Keratinocyte (primary cell): ENCODE measurements around the gene ARRDC1. TPM values are rescaled to one million over a fixed set of nuclear protein-coding genes. Genes with fewer than 3 reads are reported as not detected.

Experiments used
- DNase-seq: peaks from one replicate; pipeline ENCODE4 v3.0.0-alpha.2; 2011; ENCODE audit warnings: low read depth, missing footprints, low spot score
- FAIRE-seq: peaks from 2 replicates; lab custom pipeline; 2011; peaks lifted over from hg19 to GRCh38; lab: Jason Lieb, UNC
- H2AFZ ChIP-seq: 2 replicates; pipeline ENCODE4 v1.6.0; 2012; ENCODE audit warnings: low read length, control low read depth, inconsistent platforms; ENCODE audit not compliant: control insufficient read depth
- H3K27ac ChIP-seq: 2 replicates; pipeline ENCODE4 v1.5.1; 2011; ENCODE audit warnings: low read length; ENCODE audit not compliant: control insufficient read depth, insufficient read depth
- H3K27me3 ChIP-seq: 3 replicates; pipeline ENCODE4 v1.6.0; 2011; ENCODE audit warnings: low read length; ENCODE audit not compliant: control insufficient read depth, insufficient read depth; ENCODE audit errors: extremely low read depth
- H3K36me3 ChIP-seq, 2 experiments: 2 replicates in 1 of 2; 3 replicates in 1 of 2; pipeline ENCODE4 v1.5.1; 2011; ENCODE audit warnings: low read length in 2 of 2, mild to moderate bottlenecking in 1 of 2; ENCODE audit not compliant: control insufficient read depth in 2 of 2, insufficient read depth in 2 of 2; ENCODE audit errors: extremely low read depth in 1 of 2
- H3K4me1 ChIP-seq: 3 replicates; pipeline ENCODE4 v1.5.1; 2011; ENCODE audit warnings: low read length; ENCODE audit not compliant: control insufficient read depth, insufficient read depth; ENCODE audit errors: extremely low read depth
- H3K4me2 ChIP-seq: 3 replicates; pipeline ENCODE4 v1.6.0; 2011; ENCODE audit warnings: low read depth, low read length; ENCODE audit not compliant: control insufficient read depth, insufficient read depth; ENCODE audit errors: extremely low read depth
- H3K4me3 ChIP-seq, 3 experiments: fragments of 200-600 bp in 1 of 3; sonication (generic) in 1 of 3; 2 replicates in 2 of 3; 3 replicates in 1 of 3; pipeline ENCODE4 v1.5.1; 2011 to 2016; ENCODE audit warnings: low read length in 3 of 3, mild to moderate bottlenecking in 3 of 3, control low read depth in 2 of 3, inconsistent platforms in 1 of 3, low read depth in 1 of 3, mixed read lengths in 1 of 3, mixed run types in 1 of 3, moderate library complexity in 1 of 3; ENCODE audit not compliant: control insufficient read depth in 2 of 3, insufficient read depth in 2 of 3; ENCODE audit errors: extremely low read depth in 1 of 3
- H3K79me2 ChIP-seq: 2 replicates; pipeline ENCODE4 v1.6.0; 2012; ENCODE audit warnings: low read length; ENCODE audit not compliant: control insufficient read depth, insufficient read depth
- H3K9ac ChIP-seq: 3 replicates; pipeline ENCODE4 v1.6.0; 2011; ENCODE audit warnings: low read length; ENCODE audit not compliant: control insufficient read depth, insufficient read depth; ENCODE audit errors: extremely low read depth
- H3K9me1 ChIP-seq: 3 replicates; pipeline ENCODE4 v1.6.0; 2011; ENCODE audit warnings: low read length; ENCODE audit not compliant: control insufficient read depth, insufficient read depth; ENCODE audit errors: extremely low read depth
- H3K9me3 ChIP-seq: 2 replicates; pipeline ENCODE4 v1.5.1; 2012; ENCODE audit warnings: low read depth, low read length; ENCODE audit not compliant: control insufficient read depth
- H4K20me1 ChIP-seq: 3 replicates; pipeline ENCODE4 v1.6.0; 2011; ENCODE audit warnings: low read length; ENCODE audit not compliant: control insufficient read depth, insufficient read depth; ENCODE audit errors: extremely low read depth
- CTCF ChIP-seq, 3 experiments: IDR thresholded peaks in 1 of 3; conservative IDR thresholded peaks in 1 of 3; optimal IDR thresholded peaks in 1 of 3; 2 replicates in 2 of 3; 3 replicates in 1 of 3; pipeline versions ENCODE3 to v1.5.1; 2011; ENCODE audit warnings: low read length in 3 of 3, mild to moderate bottlenecking in 3 of 3, moderate library complexity in 2 of 3, control low read depth in 1 of 3, inconsistent platforms in 1 of 3; ENCODE audit not compliant: insufficient read depth in 2 of 3; ENCODE audit errors: extremely low read depth in 1 of 3
- EZH2 ChIP-seq: IDR thresholded peaks from one replicate; pipeline ENCODE4 v1.6.1; 2012; ENCODE audit warnings: inconsistent platforms, mild to moderate bottlenecking, low read length, moderate library complexity
- dilution Hi-C: fragments of 300-500 bp; cut with MboI; formaldehyde crosslinking; loops from one replicate; pipeline ENCODE4 v1.7.0; 2020; ENCODE audit warnings: low sequenced_read_pairs; ENCODE audit not compliant: extremely low pct_ligation_motif_present
- polyA plus RNA-seq, 5 experiments: library from polyadenylated mRNA; depleted of rRNA in 3 of 5; stranded (reverse) in 3 of 5; stranded (forward) in 1 of 5; unstranded in 1 of 5; fragments of >200 nt; gene quantifications; 1 replicate in 1 of 5; 2 replicates in 3 of 5; 3 replicates in 1 of 5; pipeline versions ENCODE4 v1.2.1 to v1.2.3, GENCODE V29; 2011 to 2012; ENCODE audit warnings: missing spikeins in 2 of 5, low read depth in 1 of 5, low replicate concordance in 1 of 5

ARRDC1 gene
- polyA plus RNA-seq, 1 donor (not counting 4 experiments of a cell fraction or from before 2014, with no cell fraction given): 94.7 TPM

GRCh38 chr9:137613738-137614523 is 8.4 kb downstream of the ARRDC1 start:
- Histone ChIP-seq H2AFZ (no peak overlapping the region), H3K27me3 (no peaks in the 10 kb centered on the region), H3K9me3 (no peaks in the 10 kb centered on the region), H3K9ac (no peak overlapping the region), H3K9me1 (no peaks in the 10 kb centered on the region), H3K4me2 (peak overlapping the region; percentile 99), H3K4me3 (no peak overlapping the region), H4K20me1 (no peaks in the 10 kb centered on the region), H3K79me2 (peaks cover 64% of the 10 kb centered on the region), H3K27ac (peak overlapping the region; percentile 100), H3K36me3 (peaks cover 12 to 27% of the 10 kb centered on the region in 2 experiments), H3K4me1 (peaks cover 44% of the 10 kb centered on the region)
- TF ChIP-seq EZH2 (no peak), CTCF (optimal IDR thresholded peaks at IDR 0.05 in 1 of 3, IDR thresholded peaks at IDR 0.05 in 1 of 3, conservative IDR thresholded peaks at IDR 0.05 in 1 of 3; ENCODE audit: extremely low read depth in 1 of 3, insufficient read depth in 2 of 3, low read length in 3 of 3) (no peak)
- FAIRE-seq: no peak
- dilution Hi-C loops: no loop called here
- DNase-seq: no peak

GRCh38 chr9:137614631-137615386 is 9.3 kb downstream of the ARRDC1 start:
- Histone ChIP-seq H3K79me2 (peaks cover 62% of the 10 kb centered on the region), H2AFZ (no peak overlapping the region), H3K9me1 (no peaks in the 10 kb centered on the region), H3K4me3 (no peak overlapping the region), H4K20me1 (peaks cover 2% of the 10 kb centered on the region), H3K36me3 (peaks cover 12 to 22% of the 10 kb centered on the region in 2 experiments), H3K9ac (peak overlapping the region; percentile 22), H3K27me3 (no peaks in the 10 kb centered on the region), H3K4me1 (peaks cover 47% of the 10 kb centered on the region), H3K27ac (no peak overlapping the region), H3K9me3 (no peaks in the 10 kb centered on the region), H3K4me2 (no peak overlapping the region)
- DNase-seq (no peak), FAIRE-seq (no peak)
- dilution Hi-C loops: no loop called here
- TF ChIP-seq CTCF (optimal IDR thresholded peaks at IDR 0.05 in 1 of 3, IDR thresholded peaks at IDR 0.05 in 1 of 3, conservative IDR thresholded peaks at IDR 0.05 in 1 of 3; ENCODE audit: extremely low read depth in 1 of 3, insufficient read depth in 2 of 3, low read length in 3 of 3): peak in 1 of 3 experiments; percentile 20
- no peak for TF ChIP-seq EZH2
